HPDE6-E6E7 (cell line): ENCODE measurements around the gene TCEANC2.
A peak's percentile ranks its signal among the peaks of the same experiment; 100 is the strongest.
"Not testable (repeated sequence)": the region's sequence is repeated elsewhere in the genome, so short reads cannot be mapped to it uniquely, and the experiment has no call there.

ENCODE experiments used
- DNase-seq: peaks from one replicate; pipeline ENCODE4 v3.0.0; 2011; ENCODE audit warnings: missing footprints; ENCODE audit errors: extremely low spot score

Gene TCEANC2

GRCh38 chr1:54052934-54053744 lies at the start of gene TCEANC2, which contains the start of gene TMEM59:
Gene TCEANC2, plus strand, starts transcription at chr1:54053608. Its CDS starts 815 bp downstream, at chr1:54054423.
Gene TMEM59, minus strand, starts transcription at chr1:54053204. Its CDS starts 16 bp downstream, at chr1:54053188.
- DNase-seq, result peak; percentile 98

GRCh38 chr1:54003750-54004480 lies 49.5 kb upstream of the TCEANC2 start:
- DNase-seq, result not testable (repeated sequence)

DNA sequence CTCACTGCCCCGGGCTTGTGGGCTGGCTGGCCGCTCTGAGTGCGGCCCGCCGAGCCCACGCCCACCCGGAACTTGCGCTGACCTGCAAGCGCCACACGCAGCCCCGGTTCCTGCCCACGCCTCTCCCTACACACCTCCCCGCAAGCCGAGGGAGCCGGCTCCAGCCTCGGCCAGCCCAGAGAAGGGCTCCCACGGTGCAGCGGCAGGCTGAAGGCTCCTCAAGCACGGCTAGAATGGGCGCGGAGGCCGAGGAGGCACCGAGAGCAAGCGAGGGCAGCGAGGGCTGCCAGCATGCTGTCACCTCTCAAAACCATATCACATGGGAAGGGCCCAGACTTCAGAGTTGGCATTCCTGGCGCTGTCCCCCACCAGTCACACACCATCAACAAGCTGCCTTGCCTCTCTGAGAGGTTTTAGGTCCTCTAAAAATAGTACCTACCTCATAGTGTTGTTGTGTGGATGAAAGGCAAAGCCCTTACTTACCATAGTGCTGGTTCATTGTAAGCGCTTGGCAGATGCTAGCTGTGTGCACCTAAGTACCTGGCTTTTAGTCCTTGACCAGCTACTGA lies 48.8 kb upstream of the TCEANC2 start:
- DNase-seq, result no peak

- DNase-seq, result no peak
These were observed 46.9 kb upstream of the TCEANC2 start for GRCh38 chr1:54006508-54006907.

- DNase-seq, result no peak
These were observed 45.8 kb upstream of the TCEANC2 start for GRCh38 chr1:54007613-54008012.

GRCh38 chr1:54008876-54009275 lies 44.5 kb upstream of the TCEANC2 start:
- no peak for DNase-seq

DNA sequence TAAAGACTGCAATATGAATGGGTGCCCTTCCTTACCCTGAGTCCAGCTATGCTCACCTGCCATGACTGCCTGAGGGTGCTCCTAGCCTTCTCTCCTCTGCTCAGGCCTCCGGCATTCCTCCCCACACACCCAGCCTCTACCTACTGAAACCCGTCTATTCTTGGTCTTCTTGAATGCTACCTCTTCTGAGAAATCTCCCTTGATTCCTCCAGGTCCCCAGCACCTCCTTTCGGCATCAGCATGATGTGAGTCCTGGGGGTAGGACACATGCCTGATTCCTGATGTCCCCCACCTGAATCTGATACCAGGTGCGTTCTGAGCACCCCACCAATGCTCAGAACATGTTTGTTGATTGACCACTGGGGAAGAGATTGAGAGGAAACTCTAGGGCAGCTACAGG lies 44.0 kb upstream of the TCEANC2 start:
- no peak for DNase-seq

GRCh38 chr1:54010415-54011117 lies 42.8 kb upstream of the TCEANC2 start:
- DNase-seq, result no peak

GRCh38 chr1:54011316-54012007 lies 41.9 kb upstream of the TCEANC2 start:
- no peak for DNase-seq

DNA sequence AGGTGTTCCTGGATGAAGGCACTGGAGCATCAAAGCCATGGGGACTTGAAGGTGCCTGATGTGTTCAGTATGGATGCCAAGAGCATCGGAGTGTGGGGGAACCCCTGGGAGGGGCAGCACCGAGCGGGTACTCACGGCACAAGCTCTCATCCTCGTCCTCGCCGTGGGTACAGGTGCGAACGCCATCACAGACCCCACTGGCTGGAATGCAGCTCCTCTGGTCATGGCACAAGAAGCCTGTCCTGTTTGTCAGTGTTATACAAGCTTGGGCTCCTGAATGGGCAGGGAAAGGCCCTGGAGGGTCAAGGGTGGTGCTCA lies 41.4 kb upstream of the TCEANC2 start:
- DNase-seq, result no peak

GRCh38 chr1:54012863-54013262 lies 40.5 kb upstream of the TCEANC2 start:
- no peak for DNase-seq

GRCh38 chr1:54013393-54014008 lies 39.9 kb upstream of the TCEANC2 start:
- DNase-seq, result no peak

- DNase-seq, result no peak
These were observed 39.3 kb upstream of the TCEANC2 start for GRCh38 chr1:54014009-54014629.

GRCh38 chr1:54016343-54017282 lies 36.8 kb upstream of the TCEANC2 start:
- peak; percentile 92 for DNase-seq

DNA sequence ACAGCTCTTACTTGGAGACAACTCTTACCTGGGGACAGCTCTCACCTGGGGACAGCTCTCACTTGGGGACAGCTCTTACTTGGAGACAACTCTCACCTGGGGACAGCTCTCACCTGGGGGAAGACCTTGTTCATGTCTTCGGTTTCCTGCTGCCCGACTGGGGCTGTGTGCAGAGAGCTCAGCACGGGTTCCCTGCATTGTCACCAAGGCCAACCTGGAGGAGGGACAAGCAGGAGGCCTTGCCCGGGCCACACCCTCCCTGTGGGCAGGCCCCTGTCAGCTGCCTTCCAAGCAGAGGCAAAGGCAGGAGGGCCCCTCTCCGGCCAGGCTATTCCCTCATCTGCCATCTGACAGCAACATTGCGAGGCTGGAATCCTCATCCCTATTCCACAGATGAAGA lies 35.4 kb upstream of the TCEANC2 start, which contains the start of gene LDLRAD1:
Gene LDLRAD1 (minus strand): TSS at position 208 of the 400 bp plus-strand sequence. CDS start 74 bp downstream, at position 134.
- no peak for DNase-seq

DNA sequence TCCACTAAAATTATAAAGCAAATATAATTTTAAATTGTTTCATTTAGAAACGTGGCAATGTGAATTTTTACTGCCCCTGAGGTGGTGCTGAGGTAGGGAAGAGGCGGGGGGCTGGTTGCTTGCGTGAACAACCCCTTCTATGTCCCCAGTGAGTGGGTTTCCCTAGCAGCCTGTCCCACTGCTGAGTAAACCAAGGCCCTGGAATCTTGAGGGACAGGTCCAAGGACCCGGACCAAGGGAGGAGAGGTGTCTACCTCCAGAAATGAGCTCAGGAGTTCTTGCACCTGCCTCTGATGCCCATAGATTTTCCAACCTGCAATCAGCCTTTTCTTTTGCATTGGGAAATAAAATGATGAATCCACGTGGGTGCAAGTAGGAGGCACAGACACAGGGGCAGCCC lies 34.8 kb upstream of the TCEANC2 start:
- DNase-seq, result no peak

DNA sequence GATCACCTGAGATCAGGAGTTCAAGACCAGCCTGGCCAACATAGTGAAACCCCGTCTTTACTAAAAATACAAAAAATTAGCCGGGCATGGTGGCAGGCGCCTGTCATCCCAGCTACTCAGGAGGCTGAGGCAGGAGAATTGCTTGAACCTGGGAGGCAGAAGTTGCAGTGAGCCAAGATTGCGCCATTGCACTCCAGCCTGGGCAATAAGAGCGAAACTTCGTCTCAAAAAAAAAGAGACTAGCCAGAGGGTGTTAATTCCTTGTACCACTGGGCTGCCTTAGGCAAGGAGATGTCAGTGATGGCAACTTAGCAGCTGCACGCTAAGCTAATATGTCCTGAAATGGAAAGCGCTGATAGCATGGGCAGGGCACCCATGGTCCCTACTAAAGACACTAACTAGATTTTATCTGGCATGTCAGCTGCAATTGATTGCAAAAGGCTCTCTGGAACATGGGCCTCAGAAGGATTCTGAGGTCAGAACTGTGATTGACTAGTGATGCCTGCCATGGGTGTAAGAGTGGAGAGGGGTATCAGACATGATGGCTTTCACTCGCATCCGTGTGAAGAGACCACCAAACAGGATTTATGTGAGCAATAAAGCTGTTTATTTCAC lies 33.7 kb upstream of the TCEANC2 start:
- DNase-seq, result not testable (repeated sequence)

GRCh38 chr1:54024358-54024757 lies 29.1 kb upstream of the TCEANC2 start:
- no peak for DNase-seq

GRCh38 chr1:54024811-54025210 lies 28.6 kb upstream of the TCEANC2 start:
- DNase-seq, result not testable (repeated sequence)
